HS-5 (cell line): Measurements from ENCODE around the gene BBS9.

Source experiments
- DNase-seq: peaks from one replicate; pipeline ENCODE4 v3.0.0-alpha.2; 2012; ENCODE audit warnings: low read depth

Gene BBS9

DNA sequence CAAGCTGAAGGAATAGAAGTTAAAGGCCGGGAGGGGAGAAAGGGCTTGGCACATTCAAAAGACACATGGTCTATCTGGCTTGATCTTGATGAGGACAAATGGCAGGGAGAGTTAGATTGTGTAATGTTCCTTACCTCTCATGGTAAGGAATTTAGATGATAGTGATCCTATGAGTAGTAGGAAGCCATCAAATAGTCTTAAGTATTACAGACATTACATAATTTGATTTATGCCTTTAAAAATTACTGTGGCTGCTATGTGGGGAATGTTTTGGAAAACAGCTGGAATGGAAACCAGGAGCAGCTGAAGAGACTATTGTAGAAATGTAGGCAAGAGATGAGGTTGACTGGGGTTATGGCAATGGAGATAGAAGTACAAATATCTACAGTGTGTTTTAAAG is 424.7 kb downstream of the BBS9 start:
- no peak for DNase-seq

DNA sequence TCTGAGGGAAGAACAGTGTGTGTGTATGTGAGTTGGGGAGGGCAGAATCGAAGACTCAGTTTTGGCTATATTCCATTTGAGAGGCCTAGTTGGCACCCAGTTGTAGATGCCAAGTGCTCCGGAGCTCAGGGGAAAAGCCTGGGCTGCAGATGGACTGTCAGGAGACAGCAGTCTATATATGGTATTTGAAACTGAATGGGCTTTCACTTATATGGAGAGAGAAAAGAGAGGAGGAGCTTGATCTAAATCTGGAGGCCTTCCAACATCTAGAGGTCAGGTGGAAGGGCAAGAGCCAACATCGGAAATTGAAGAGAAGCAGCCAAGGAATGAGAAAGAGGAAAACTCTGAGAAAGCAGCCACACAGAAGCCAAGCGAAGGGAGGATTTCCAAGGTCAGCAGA is 425.2 kb downstream of the BBS9 start:
- no peak for DNase-seq

DNA sequence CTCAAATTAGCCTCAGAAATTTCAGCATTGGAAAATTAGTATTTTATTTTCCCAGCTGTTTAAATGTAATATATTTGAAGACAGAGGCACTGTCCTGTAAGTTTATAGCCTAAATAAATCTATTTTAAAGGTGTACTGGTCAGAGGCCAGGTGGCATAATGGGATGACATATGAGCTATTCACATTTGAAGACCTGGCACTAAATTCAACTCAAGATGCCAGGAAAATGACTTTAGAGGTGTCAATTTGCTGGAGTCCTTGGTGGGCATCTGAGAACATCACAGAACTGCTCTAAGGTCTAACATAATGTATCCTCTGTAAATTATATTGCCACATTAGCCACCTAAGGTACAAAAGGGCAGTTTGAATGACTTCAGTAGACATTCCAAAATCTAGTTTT is 427.1 kb downstream of the BBS9 start:
- no peak for DNase-seq

DNA sequence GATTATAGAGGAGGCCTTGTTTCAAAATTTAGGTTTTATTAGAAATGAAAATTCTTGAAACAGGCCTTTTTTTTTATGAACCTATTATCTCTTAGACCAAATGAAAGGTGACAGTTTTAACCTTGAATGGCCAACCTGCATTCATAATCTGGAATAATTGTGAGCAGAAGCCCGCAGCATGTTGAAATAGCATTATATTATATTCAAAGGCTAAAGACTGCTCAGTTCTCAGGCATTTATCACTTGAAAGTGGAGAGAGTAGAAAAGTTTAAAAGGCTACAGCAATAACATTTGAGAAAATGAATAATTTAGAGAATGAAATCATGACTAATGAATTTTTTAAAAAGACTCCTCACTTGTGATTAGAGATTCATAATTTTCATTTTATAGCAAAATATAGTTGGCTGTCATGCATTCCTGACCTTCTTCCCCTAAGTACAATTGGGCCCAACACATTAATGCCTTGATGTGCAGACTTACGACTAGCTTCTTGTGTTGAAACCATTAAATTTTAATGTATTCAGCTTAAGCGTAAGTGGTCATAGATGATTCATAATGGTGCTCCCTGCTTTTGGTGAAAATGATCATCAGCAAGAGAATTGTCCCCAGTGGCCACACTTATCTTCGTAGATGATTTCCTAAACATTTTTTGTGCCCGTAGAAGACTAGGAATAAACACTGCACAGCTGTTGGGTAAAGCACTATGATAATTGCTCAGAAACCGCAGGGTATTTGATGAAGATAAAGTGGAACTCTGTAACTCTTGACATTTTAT is 429.4 kb downstream of the BBS9 start:
- no peak for DNase-seq

DNA sequence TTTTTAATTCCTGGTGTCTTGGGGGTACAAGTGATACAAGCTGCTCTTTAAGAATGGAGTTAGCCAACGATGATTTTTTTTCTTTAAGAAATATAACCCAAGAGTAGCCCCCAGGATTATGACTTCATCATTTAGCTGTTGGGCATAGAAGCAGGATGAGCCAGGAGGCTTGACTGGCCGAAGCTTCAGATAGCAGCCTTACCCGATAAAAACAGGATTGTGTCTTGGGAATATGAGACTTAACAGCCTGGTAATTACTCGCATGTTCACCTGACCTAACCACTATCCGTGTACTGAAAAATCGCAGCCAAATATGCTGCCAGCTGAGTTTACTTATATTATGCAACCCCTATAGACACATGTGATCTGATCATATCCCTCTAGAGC is 430.0 kb downstream of the BBS9 start:
- DNase-seq = no peak

DNA sequence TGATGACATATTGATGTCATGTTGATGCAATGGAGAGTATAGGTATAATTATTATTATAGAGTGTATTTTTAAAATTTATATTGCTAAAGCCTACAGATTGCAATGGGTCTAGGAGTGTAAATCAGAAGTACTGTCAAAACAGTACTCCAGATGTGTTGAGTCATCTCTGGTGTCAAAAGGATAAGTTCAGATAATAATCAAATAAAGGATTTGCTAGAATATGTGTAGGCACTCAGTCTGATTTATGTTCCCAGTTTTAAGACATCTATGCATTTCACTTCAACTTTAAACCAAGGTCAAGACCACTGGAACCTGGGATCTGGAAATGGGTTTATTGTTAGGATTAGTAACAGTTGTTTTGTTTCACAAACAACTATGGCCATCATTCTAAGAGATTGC is 433.6 kb downstream of the BBS9 start:
- no peak for DNase-seq

DNA sequence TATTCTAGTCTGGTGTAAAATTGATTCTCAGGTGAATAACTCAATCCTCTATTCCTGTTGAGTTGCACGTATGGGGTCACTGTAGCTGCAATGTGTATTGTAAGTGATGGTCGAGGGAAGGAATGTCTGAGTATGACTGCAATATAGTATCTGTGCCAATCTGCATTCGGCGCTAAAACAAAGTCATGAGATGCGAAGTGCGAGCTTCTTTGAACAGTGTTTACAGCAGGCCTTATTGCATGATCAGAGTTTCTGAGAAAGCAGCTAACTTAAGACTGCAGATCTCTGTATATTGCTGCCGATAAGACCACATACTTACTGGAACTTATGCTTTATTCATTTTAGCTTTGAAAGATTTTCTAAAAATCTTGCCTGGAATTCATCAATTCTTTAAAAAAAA is 434.3 kb downstream of the BBS9 start:
- DNase-seq = no peak

DNA sequence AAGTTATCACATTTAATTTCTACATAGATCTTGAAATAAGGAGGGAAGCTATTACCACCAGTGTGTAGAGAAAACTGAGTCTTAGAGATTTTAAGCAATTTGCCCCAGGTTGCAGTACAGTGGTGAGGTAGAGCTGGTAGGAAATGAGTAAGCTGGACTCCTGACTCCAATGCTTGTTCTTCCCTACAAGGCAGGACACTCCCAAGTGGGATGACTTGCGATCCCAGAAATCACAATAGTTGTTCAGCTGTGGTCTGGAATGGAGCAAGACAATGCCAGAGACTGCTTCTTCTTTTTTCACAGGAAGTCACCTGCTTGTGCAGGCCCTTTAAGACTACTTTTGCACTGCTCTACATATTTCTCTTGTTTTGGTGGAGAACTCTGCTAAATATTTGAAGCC is 448.8 kb downstream of the BBS9 start:
- no peak for DNase-seq

DNA sequence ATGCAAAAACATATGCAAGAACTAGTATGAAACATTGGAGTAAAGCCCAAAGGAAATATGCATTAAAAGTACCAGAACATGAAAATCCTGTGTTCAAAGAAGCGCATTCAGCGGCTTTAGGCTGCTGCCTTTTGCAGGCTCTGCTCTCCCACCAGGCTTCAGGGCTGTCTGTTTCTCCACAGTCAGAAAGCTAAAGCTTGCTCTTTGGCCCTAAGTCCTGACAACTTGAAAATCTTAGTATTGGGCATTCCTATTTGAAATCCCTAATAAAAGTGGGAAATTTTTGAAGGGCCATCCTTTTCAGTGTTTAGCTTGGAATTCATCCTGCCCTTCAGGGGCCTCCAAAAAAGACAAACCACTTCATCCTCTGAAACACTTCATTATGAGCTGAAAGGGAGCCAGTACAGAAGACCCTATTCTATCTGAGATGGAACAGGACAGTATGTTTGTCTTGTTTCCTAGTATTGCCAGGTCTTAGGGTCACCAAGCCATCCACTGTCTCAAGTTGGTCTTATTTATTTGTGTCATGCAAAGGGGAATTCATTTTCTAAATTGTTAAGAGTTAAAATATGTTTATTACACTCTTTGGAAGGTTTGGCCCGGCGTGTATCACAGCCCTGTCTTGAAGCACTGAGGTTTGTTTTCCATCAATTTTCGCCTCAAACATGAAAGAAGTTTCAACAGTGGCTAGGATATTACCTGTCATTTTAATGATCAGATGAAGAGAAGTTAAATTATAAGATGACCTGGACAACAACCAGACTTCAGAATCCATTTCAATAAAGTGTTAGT is 449.7 kb downstream of the BBS9 start:
- no peak for DNase-seq

DNA sequence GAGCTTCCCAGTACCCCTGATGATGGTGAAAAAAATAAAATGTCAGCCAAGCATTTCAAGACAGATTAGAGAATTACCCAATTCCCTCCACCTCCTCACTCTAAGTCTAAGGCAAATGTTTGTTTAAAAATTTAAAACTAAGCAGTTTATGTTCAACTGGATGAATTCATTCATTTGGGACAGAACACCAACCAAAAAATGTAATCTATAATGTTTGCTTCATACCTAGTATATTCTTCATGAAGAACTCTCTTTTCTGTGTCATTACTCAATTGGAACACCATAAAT is 450.3 kb downstream of the BBS9 start:
- no peak for DNase-seq

DNA sequence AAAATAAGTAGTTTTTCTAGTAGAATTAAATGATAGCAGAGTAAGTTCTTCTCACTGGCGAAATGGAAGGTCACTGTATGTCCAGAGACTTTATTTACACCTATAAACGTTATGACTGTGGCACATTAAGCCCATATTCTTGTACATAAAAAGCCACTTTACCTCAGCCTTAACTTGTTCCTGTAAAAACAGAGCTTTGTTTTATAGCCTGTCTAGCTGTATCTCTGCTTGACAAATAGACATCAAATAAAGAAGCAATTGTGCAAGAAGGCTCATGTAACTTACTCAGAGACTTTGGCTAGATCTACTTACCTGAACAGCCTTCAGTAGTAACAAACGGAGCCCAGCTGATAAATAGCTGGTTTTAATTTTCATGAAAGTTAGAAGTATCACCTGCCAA is 451.9 kb downstream of the BBS9 start:
- no peak for DNase-seq

DNA sequence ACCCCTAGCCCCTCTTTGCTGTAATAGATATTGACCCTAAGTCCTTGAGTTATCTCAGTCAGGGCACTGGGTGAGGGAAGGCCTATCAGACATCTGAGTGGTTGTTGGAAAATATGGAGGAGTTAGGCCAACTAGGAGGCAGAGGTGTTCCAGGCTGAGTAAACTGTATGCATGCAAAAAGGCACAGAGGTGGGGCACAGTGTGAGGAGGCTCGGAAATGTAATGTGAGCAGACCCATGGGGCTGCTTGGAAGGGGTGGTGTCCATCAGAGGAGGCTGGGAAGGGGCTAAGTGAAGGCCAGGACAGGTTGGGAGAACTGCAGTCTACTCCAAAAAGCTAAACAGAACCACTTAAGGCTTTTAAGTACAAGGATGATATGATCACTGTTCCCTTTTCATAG is 452.7 kb downstream of the BBS9 start:
- DNase-seq = no peak

DNA sequence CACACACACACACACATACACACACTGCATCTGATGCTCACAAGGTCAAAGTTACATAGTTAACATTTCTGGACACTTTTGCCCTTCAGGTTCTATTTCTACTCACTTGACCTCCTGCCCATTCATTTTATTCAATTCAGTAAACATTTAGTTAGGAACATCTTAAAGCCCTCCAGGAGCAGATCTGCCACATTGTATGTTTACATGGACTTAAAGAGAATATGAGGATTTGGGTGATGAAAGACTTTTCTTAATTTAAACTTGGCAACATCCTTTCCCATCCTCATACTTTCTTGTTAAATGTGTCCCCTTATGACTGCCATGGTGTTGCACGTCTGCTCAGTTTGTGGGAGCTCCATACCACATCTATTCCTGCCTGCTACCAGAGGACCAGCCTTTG is 453.2 kb downstream of the BBS9 start:
- DNase-seq = no peak

DNA sequence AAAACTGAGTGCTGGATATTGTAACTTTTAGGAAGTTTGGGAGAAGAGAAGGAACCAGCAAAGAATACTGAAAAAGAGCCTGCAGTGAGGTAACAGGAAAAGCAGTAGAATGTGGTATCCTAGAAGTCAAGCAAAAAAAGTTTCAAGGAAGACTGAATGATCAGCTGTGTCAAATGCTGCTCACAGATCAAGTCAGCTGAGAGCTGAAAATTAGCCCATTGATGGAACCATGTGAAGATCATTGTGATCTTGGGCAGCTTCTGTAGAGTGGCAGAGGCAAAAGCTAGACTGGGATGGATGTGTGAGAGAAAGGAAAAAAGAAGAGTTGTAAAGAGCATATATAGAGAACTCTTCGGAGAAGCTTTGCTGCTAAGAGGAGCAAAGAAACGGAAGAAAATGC is 460.5 kb downstream of the BBS9 start:
- DNase-seq = no peak

DNA sequence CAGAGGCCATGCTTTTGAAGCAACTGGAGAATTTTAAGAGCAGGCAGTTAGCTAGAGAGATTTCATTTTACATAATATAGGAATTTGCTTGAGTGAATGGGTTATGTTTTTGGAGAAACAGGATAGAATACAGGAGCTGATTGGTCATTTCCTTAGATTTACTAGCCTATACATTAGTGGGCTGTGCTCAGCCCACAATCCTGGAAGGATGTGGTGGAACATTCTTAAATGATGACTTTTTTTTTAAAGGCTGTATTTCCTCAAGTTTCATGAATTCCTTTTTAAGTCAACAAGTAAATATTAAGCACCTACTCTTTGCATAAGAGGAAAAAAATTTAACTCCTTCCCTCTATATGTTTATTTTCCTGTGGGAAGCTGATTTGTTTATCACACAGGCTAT is 461.6 kb downstream of the BBS9 start:
- peak; percentile 86 for DNase-seq

DNA sequence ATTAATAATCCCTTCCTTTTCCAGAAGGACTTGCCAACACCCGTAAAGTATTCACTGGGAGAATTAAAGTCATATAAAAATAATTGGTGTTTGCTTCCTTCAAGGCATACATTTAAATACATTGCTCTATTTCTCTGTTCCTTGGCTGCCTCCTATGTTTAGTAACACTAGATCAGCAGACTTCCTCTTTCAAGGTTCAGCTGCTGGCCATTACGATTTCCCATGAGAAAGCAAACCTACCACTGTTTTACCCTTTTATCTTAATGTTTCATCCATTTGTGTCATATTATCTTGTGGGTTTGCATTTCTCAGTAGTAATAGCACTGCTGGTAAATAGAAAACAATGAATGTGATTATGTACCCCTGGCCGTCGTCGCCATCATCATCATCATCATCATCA is 462.1 kb downstream of the BBS9 start:
- DNase-seq = no peak

DNA sequence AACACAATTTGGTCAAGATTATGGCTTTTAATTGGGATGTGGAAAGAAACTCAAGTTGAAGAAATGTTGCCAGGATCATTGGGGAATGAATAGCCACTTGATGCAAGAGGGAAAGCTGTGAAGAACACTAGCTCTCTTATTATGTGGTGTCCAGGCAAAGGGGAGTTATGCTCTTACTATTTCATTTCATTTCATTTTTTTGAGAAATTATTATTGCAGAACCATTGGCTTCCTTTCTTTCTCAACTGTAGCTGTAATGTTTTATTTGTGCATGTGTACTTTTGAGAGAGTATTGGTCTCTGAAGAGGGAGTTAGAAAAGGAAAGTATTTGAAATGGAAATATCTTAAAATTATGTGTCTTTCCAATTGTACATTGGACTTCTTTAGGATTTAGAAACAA is 463.4 kb downstream of the BBS9 start:
- DNase-seq = no peak

DNA sequence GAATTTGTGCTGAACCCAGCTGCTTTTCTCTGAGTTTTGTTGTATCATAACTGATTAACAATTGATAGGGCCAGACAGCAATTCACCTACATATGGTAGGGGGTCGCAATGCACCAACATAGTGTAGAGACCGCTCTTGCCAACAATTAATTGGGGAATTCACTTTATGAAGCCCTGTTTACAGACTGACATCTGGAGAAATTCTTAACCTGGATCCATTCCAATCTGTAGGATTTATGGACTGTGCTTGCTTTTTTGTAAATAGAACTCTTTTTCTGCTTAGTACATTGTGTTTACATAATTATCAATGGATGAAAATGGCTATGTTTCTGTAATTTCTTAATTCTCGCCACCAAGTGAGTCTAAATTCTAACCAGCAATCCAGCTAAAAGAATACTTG is 464.2 kb downstream of the BBS9 start:
- DNase-seq = no peak

DNA sequence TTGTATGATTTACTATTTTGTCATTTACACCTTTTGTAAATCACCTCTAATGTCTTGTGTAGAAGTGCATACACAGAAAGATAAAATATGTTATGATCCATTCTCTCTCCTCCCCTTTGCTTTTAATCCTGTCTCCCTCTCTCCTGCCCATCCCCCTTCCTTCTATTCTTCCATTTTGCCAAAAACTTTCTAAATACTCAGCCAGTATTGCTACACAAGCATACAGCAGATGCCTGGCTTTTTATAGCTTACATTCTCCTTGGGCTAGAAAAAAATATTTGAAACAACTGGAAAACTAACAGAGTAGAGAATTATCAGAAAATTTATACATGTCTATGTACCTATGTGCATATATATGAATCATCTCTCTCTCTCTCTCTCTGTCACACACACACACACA is 467.3 kb downstream of the BBS9 start:
- DNase-seq = no peak

DNA sequence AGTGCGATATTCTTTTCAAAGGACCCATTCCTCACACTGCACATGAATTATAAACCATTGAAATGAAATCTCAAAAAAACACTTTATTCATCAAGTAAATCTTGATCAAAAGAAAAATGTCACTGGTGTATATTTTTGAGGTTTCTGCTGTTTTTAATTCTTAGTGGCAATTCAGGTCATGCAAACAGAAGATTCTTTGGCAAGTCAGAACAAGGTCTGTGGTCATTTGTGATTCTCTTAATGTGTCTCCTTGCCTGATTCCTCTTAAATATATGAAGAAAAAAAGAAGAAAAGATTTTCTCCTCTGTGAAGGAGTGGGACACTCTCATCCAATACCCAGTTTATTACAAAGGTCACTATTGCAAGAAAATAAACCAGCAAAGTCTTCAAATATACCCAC is 467.8 kb downstream of the BBS9 start:
- DNase-seq = no peak

DNA sequence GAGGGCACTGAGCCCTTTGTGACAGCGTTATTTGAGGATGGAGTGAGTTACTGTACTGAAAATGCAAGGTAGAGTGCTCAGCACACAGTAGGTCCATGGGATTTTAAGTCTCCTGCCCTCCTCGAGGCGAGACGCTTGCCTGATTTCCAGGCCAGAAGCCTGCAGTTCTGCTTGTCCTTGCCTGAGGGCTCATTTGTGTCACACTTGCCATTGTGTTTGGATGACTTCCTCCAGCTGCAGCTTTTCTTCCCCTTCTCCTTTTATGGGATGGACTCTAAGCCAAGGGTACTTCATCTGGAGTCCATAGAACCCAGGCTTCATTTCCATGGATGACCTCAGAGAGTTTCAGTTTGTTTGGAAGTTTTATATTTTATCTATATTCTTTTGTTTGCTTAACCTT is 471.7 kb downstream of the BBS9 start:
- no peak for DNase-seq

DNA sequence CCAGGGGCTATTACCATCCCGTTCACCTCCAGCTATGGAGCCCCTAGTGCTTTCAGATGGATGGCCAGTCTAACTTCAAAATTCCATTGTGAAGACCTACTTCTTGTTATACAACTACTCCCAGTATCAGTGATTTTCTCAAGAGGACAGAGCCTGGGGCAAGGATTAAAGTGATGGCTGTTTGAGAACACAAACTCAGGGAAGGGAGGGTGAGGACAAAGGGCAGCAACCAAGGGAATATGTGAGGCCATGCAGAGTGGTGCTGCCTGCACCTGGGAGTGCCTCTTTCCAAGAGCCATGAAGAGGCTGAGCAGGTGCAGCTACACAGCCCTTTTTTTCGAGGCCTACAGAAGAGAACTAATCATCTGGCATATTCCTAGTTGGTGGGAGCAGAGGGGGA is 472.5 kb downstream of the BBS9 start:
- DNase-seq = no peak

DNA sequence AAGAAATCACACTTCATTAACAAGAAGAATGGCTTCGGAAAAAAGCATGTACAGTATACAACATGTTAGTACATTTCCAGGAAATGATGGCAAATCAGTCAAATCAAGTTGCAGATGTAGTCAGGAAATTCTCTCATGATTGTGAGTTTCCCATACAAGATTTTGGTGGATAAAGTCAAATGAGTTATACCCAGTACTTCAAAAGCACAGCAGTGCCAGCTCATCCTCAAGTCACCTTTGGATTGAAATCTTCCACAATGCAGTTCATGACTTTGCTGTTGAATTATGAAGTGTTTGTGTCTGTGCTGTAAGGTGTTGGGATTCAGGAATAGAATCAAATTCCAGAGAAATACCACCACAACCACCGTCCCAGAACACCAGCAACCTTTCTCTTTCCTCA is 474.7 kb downstream of the BBS9 start:
- DNase-seq = no peak

DNA sequence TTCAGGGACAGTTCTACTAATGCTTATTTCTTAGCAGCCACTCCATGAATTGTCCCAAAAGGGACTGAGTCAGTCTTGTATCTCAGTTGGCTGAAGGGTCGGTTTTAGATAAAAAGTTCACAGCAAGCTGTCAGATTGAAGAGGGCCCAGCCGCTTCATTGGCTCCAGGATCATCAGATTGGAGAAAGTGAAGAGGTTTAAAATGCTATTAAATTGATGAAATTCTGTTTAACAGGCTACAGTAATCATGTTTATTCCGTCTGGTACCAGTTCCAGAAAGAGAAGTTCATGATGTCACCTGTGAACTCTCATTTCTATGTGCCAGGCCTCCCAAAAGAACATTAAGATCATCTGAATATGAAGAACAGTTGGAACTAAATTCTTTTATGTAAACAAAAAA is 481.6 kb downstream of the BBS9 start:
- DNase-seq = no peak
